ENCODE measurements around the gene ATF2.

The ATF2 gene

DNA sequence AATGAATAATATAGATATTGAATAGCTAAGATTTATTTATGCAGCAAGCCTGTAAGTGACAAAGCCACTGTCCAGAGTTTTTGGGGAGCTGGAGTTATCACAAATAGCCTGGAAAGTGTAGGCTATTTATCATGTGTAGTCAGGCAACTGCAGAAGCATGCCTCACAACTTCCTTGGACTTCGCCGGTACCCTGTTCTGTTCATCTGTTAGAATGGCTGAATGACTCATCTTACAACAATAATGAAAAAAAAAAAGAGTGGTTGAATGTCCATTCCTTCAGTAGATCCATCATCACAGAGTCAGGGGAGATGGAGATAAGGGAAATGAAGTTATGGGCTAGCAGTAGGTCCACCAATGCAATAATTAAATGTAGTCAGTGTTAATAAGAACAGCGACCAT, 37.5 kb upstream of the ATF2 start:
- Histone ChIP-seq H3K4me2 (ENCODE audit: low read depth, low read length, poor library complexity, severe bottlenecking) (no peak overlapping the region), H4K20me1 (ENCODE audit: low read depth, low read length) (peaks cover 3% of the 10 kb centered on the region; the same call in 1 of the 2 replicates), H3K27ac (ENCODE audit: low read depth, low read length) (no peak overlapping the region), H3K27me3 (ENCODE audit: low read length) (no peaks in the 10 kb centered on the region), H3K9me3 (ENCODE audit: insufficient read depth, low read length) (no peaks in the 10 kb centered on the region), H3K4me3 (ENCODE audit: insufficient read depth, low read length, poor library complexity, severe bottlenecking) (no peak overlapping the region), H3K9ac (ENCODE audit: low read length) (no peak overlapping the region), H3K9me2 (replicated peaks; ENCODE audit: insufficient read depth, low read length) (no peaks in the 10 kb centered on the region), H3K79me2 (ENCODE audit: insufficient read depth, low read length) (no peaks in the 10 kb centered on the region), H3F3A (ENCODE audit: insufficient read depth) (no peaks in the 10 kb centered on the region), H2AFZ (ENCODE audit: low read depth, low read length, severe bottlenecking) (no peak overlapping the region), H3K36me3 (ENCODE audit: low read length) (no peaks in the 10 kb centered on the region)
- TF ChIP-seq CTCF (IDR thresholded peaks at IDR 0.05; ENCODE audit: insufficient read depth, low read length, poor library complexity, severe bottlenecking): no peak
- TF ChIP-seq EZH2phosphoT487 (conservative IDR thresholded peaks at IDR 0.05; ENCODE audit: low read length): no peak

DNA sequence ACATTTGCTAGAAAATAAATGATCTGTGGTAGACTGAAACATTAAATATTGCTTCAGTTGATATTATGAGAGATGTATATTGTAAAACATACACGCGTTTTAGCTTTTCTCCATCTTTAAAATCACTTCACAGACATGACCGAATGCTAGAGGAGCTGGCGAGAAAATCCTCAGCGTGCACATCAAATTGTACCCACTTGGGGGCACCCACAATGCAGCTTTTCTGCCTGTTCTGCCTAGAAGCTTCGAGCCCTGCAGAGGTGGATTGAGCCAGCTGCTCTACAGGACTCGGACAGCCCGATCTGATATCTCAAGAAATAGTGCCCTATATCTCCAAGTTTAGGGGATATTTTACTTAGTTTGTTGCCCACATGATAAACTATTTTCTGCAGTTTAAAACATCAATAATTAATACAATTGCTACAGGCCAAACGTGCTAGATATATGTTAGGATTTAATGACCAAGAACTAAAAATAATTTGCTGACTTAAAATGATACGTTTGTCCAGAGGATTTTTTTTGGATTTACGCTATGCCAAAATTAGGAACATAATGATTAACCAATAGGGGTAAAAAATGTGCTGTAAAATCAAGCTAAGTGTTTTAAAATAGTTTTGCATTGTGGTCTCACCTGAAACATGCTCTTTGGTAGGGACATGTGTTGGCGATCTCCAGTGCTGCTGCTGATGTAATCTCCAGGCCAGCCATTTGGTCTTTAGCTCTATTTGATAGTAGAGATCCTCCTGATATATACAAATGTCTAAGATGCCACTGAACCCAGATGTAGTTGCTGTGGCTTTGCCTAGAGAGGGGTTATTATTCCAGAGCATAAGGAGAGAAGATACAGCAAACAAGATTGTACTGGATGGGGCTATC, 35.9 kb upstream of the ATF2 start:
- H3K79me2 ChIP-seq (ENCODE audit: insufficient read depth, low read length): no peaks in the 10 kb centered on the region
- H3K9me2 ChIP-seq (replicated peaks; ENCODE audit: insufficient read depth, low read length): no peaks in the 10 kb centered on the region
- H4K20me1 ChIP-seq (ENCODE audit: low read depth, low read length): peaks cover 3% of the 10 kb centered on the region; the same call in 1 of the 2 replicates
- peak overlapping the region; percentile 12 for H2AFZ ChIP-seq (ENCODE audit: low read depth, low read length, severe bottlenecking)
- no peaks in the 10 kb centered on the region for H3K9me3 ChIP-seq (ENCODE audit: insufficient read depth, low read length)
- no peak overlapping the region for H3K27ac ChIP-seq (ENCODE audit: low read depth, low read length)
- no peak overlapping the region for H3K9ac ChIP-seq (ENCODE audit: low read length)
- H3K4me3 ChIP-seq (ENCODE audit: insufficient read depth, low read length, poor library complexity, severe bottlenecking): no peak overlapping the region
- no peaks in the 10 kb centered on the region for H3K36me3 ChIP-seq (ENCODE audit: low read length)
- H3K4me2 ChIP-seq (ENCODE audit: low read depth, low read length, poor library complexity, severe bottlenecking): no peak overlapping the region
- H3F3A ChIP-seq (ENCODE audit: insufficient read depth): no peaks in the 10 kb centered on the region
- no peaks in the 10 kb centered on the region for H3K27me3 ChIP-seq (ENCODE audit: low read length)
- TF ChIP-seq CTCF (IDR thresholded peaks at IDR 0.05; ENCODE audit: insufficient read depth, low read length, poor library complexity, severe bottlenecking) (no peak), EZH2phosphoT487 (conservative IDR thresholded peaks at IDR 0.05; ENCODE audit: low read length) (no peak)

GRCh38 chr2:175195012-175195411, 27.0 kb upstream of the ATF2 start:
- H3K9ac ChIP-seq (ENCODE audit: low read length): no peak overlapping the region
- no peak overlapping the region for H3K4me2 ChIP-seq (ENCODE audit: low read depth, low read length, poor library complexity, severe bottlenecking)
- H3K27me3 ChIP-seq (ENCODE audit: low read length): no peaks in the 10 kb centered on the region
- no peaks in the 10 kb centered on the region for H3K9me3 ChIP-seq (ENCODE audit: insufficient read depth, low read length)
- no peaks in the 10 kb centered on the region for H3K9me2 ChIP-seq (replicated peaks; ENCODE audit: insufficient read depth, low read length)
- H2AFZ ChIP-seq (ENCODE audit: low read depth, low read length, severe bottlenecking): no peak overlapping the region
- TF ChIP-seq CTCF (IDR thresholded peaks at IDR 0.05; ENCODE audit: insufficient read depth, low read length, poor library complexity, severe bottlenecking) (no peak), EZH2phosphoT487 (conservative IDR thresholded peaks at IDR 0.05; ENCODE audit: low read length) (no peak)
- H3F3A ChIP-seq (ENCODE audit: insufficient read depth): no peaks in the 10 kb centered on the region
- no peak overlapping the region for H3K4me3 ChIP-seq (ENCODE audit: insufficient read depth, low read length, poor library complexity, severe bottlenecking)
- H4K20me1 ChIP-seq (ENCODE audit: low read depth, low read length): no peaks in the 10 kb centered on the region
- H3K36me3 ChIP-seq (ENCODE audit: low read length): no peaks in the 10 kb centered on the region
- H3K79me2 ChIP-seq (ENCODE audit: insufficient read depth, low read length): no peaks in the 10 kb centered on the region
- H3K27ac ChIP-seq (ENCODE audit: low read depth, low read length): no peak overlapping the region

Data from SU-DHL-6 (cell line).